OCI-LY1 (cell line): Measurements from ENCODE around the gene SPATS2L.

Experiments
- CTCF ChIP-seq: fragments of 200-600 bp; sonication (generic), shearing (Covaris generic); IDR thresholded peaks from 2 replicates; pipeline ENCODE4 v1.5.1; 2017; ENCODE audit warnings: mild to moderate bottlenecking, antibody characterized with exemption, low read length, moderate library complexity, mixed read lengths
- EZH2 ChIP-seq: fragments of 200-600 bp; sonication (generic), shearing (Covaris generic); IDR thresholded peaks from 2 replicates; pipeline ENCODE4 v1.8.0; 2017; ENCODE audit warnings: borderline replicate concordance, mixed run types, mild to moderate bottlenecking, antibody characterized with exemption, low read length, moderate library complexity, mixed read lengths

- TF ChIP-seq CTCF (no peak), EZH2 (no peak)
Observed at GRCh38 chr2:200472853-200473464, 166.5 kb downstream of the SPATS2L start.
